CD14-positive monocyte (primary cell): ENCODE measurements around the gene GDF11. TPM values are rescaled to one million over a fixed set of nuclear protein-coding genes. Genes with fewer than 3 reads are reported as not detected.
A peak's percentile ranks its signal among the peaks of the same experiment; 100 is the strongest.

Source experiments
- DNase-seq, 3 donors: peaks; one replicate each; pipeline ENCODE4 v3.0.0-alpha.2; 2011 to 2022
- H2AFZ ChIP-seq: 2 replicates; pipeline ENCODE4 v1.6.0; 2012; ENCODE audit warnings: mild to moderate bottlenecking, low read depth, low read length, inconsistent platforms; ENCODE audit not compliant: insufficient read depth, poor library complexity, severe bottlenecking
- H3K27ac ChIP-seq, 2 donors: 1 replicate in 1 of 2; 2 replicates in 1 of 2; pipeline ENCODE4 v1.5.1; 2012 to 2013; ENCODE audit warnings: low read length in 2 of 2, control low read depth in 1 of 2, inconsistent platforms in 1 of 2, low read depth in 1 of 2, mild to moderate bottlenecking in 1 of 2
- H3K27me3 ChIP-seq, 2 donors: one replicate each; pipeline versions ENCODE4 v1.6.0 to v1.6.1; 2011 to 2013; ENCODE audit warnings: low read length in 2 of 2; ENCODE audit not compliant: control insufficient read depth in 2 of 2, insufficient read depth in 2 of 2
- H3K36me3 ChIP-seq, 2 donors: replicated peaks in 1 of 2; 1 replicate in 1 of 2; 2 replicates in 1 of 2; pipeline versions ENCODE4 v1.5.1 to v1.6.1; 2012 to 2013; ENCODE audit warnings: low read length in 2 of 2, control low read depth in 1 of 2, inconsistent platforms in 1 of 2, mild to moderate bottlenecking in 1 of 2; ENCODE audit not compliant: insufficient read depth in 2 of 2, control insufficient read depth in 1 of 2
- H3K4me1 ChIP-seq, 2 donors: 1 replicate in 1 of 2; 2 replicates in 1 of 2; pipeline versions ENCODE4 v1.5.1 to v1.6.1; 2012 to 2013; ENCODE audit warnings: low read length in 2 of 2, control low read depth in 1 of 2, inconsistent platforms in 1 of 2, mild to moderate bottlenecking in 1 of 2, moderate library complexity in 1 of 2; ENCODE audit not compliant: insufficient read depth in 2 of 2, control insufficient read depth in 1 of 2
- H3K4me2 ChIP-seq: replicated peaks from 2 replicates; pipeline ENCODE3; 2012; ENCODE audit warnings: low read length, moderate library complexity, mild to moderate bottlenecking; ENCODE audit not compliant: poor library complexity, severe bottlenecking; ENCODE audit errors: extremely low read depth
- H3K4me3 ChIP-seq, 3 experiments: fragments of 200-600 bp in 1 of 3; sonication (generic) in 1 of 3; replicated peaks in 1 of 3; 1 replicate in 2 of 3; 2 replicates in 1 of 3; pipeline ENCODE4 v1.5.1; 2011 to 2013; ENCODE audit warnings: low read length in 3 of 3, mild to moderate bottlenecking in 3 of 3, control low read depth in 2 of 3, low read depth in 2 of 3, inconsistent platforms in 1 of 3, moderate library complexity in 1 of 3
- H3K79me2 ChIP-seq: 2 replicates; pipeline ENCODE4 v1.6.0; 2012; ENCODE audit warnings: mild to moderate bottlenecking, control low read depth, inconsistent platforms, low read length, moderate library complexity; ENCODE audit not compliant: insufficient read depth
- H3K9ac ChIP-seq: 2 replicates; pipeline ENCODE4 v1.6.0; 2017; ENCODE audit warnings: low read length, mild to moderate bottlenecking; ENCODE audit not compliant: insufficient read depth, poor library complexity, severe bottlenecking
- H3K9me3 ChIP-seq, 2 donors: replicated peaks in 1 of 2; 1 replicate in 1 of 2; 2 replicates in 1 of 2; pipeline versions ENCODE4 v1.5.1 to v1.6.1; 2012 to 2013; ENCODE audit warnings: low read length in 2 of 2, control low read depth in 1 of 2; ENCODE audit not compliant: control insufficient read depth in 1 of 2, insufficient read depth in 1 of 2
- H4K20me1 ChIP-seq: 2 replicates; pipeline ENCODE4 v1.6.0; 2012; ENCODE audit warnings: mild to moderate bottlenecking, low read length, control low read depth, moderate library complexity; ENCODE audit not compliant: insufficient read depth
- H3K27ac Mint-ChIP-seq, 7 donors: one replicate each; pipeline ENCODE4 v1.8.0; 2020; ENCODE audit warnings: mild to moderate bottlenecking in 7 of 7, mixed read lengths in 7 of 7, moderate library complexity in 6 of 7, inconsistent platforms in 2 of 7
- H3K27me3 Mint-ChIP-seq, 3 donors: one replicate each; pipeline ENCODE4 v1.8.0; 2021 to 2022; ENCODE audit warnings: low read depth in 3 of 3, mild to moderate bottlenecking in 3 of 3, mixed read lengths in 3 of 3, moderate library complexity in 3 of 3, inconsistent platforms in 1 of 3
- H3K36me3 Mint-ChIP-seq, 2 donors: one replicate each; pipeline ENCODE4 v1.8.0; 2020; ENCODE audit warnings: mixed read lengths in 2 of 2, inconsistent platforms in 1 of 2, mild to moderate bottlenecking in 1 of 2
- H3K4me1 Mint-ChIP-seq: one replicate; pipeline ENCODE4 v1.8.0; 2020; ENCODE audit warnings: mild to moderate bottlenecking, mixed read lengths
- H3K4me3 Mint-ChIP-seq, 2 donors: one replicate each; pipeline ENCODE4 v1.8.0; 2020; ENCODE audit warnings: mild to moderate bottlenecking in 2 of 2, mixed read lengths in 2 of 2, moderate library complexity in 1 of 2
- H3K9me3 Mint-ChIP-seq, 7 donors: one replicate each; pipeline ENCODE4 v1.8.0; 2020 to 2022; ENCODE audit warnings: mixed read lengths in 7 of 7, mild to moderate bottlenecking in 6 of 7, moderate library complexity in 6 of 7, inconsistent platforms in 2 of 7
- CTCF ChIP-seq: fragments of 200-600 bp; IDR thresholded peaks from one replicate; pipeline ENCODE4 v1.8.0; 2022; ENCODE audit warnings: antibody characterized with exemption, mild to moderate bottlenecking
- WGBS: methylation state at CpG from one replicate; pipeline ENCODE4 v1.1.5; 2013; ENCODE audit warnings: missing lambda C conversion rate; ENCODE audit not compliant: insufficient coverage; 5-methylcytosine and 5-hydroxymethylcytosine counted together
- intact Hi-C, 2 donors: fragments of 100-400 bp; cut with micrococcal nuclease; formaldehyde crosslinking; loops; one replicate each; pipeline versions ENCODE4 v1.15.0 to v1.15.1; 2023
- polyA plus RNA-seq, 3 donors: library from polyadenylated mRNA; depleted of rRNA in 1 of 3; unstranded in 2 of 3; stranded (reverse) in 1 of 3; fragments of 300-500 nt in 2 of 3; fragments of >200 nt in 1 of 3; fragmentation: Illumina TruSeq in 2 of 3; gene quantifications; 1 replicate in 2 of 3; 2 replicates in 1 of 3; pipeline ENCODE4 v1.2.3, GENCODE V29; 2012 to 2021

The GDF11 gene
- polyA plus RNA-seq, 3 donors = 0.08 to 0.09 (median 0.09) TPM

- Histone ChIP-seq H3K36me3 (peaks cover 25 to 52% of the 10 kb centered on the region in 2 donors), H3K4me2 (no peak overlapping the region), H3K4me3 (no peak overlapping the region), H2AFZ (no peak overlapping the region), H3K9ac (no peak overlapping the region), H3K27ac (no peak overlapping the region), H3K4me1 (peaks cover 26 to 50% of the 10 kb centered on the region in 2 donors), H3K9me3 (no peaks in the 10 kb centered on the region), H3K27me3 (no peaks in the 10 kb centered on the region), H3K79me2 (peaks cover 29% of the 10 kb centered on the region), H4K20me1 (peaks cover 50% of the 10 kb centered on the region)
- Mint-ChIP-seq H3K4me3 (no peak overlapping the region), H3K27me3 (peaks cover 0 to 2% (median 0%) of the 10 kb centered on the region in 3 donors), H3K9me3 (no peaks in the 10 kb centered on the region), H3K4me1 (peaks cover 53% of the 10 kb centered on the region), H3K27ac (peak overlapping the region in 3 of 7 donors; percentile 57 to 92 (median 64)), H3K36me3 (peaks cover 30 to 47% of the 10 kb centered on the region in 2 donors)
- DNase-seq = no peak
- 100% methylated on average over 1 of the region's 4 CpGs for WGBS
- intact Hi-C loops = loop anchor here in 1 of 2 donors (5.0 kb wide), 1 partner anchor 36 kb away; a partner anchor contains a TSS
- TF ChIP-seq CTCF = no peak
These were observed 24.2 kb upstream of the GDF11 start for GRCh38 chr12:55718624-55719275.

GRCh38 chr12:55719371-55719770, 23.6 kb upstream of the GDF11 start:
- Mint-ChIP-seq H3K27me3 (peaks cover 0 to 2% (median 0%) of the 10 kb centered on the region in 3 donors), H3K36me3 (peaks cover 35 to 52% of the 10 kb centered on the region in 2 donors), H3K4me3 (no peak overlapping the region), H3K27ac (peak overlapping the region in 3 of 7 donors; percentile 15 to 54 (median 25)), H3K9me3 (no peaks in the 10 kb centered on the region), H3K4me1 (peaks cover 56% of the 10 kb centered on the region)
- no CpG with 5 or more reads among the region's 7 CpGs for WGBS
- no peak overlapping the region for H3K4me3 ChIP-seq
- no peaks in the 10 kb centered on the region for H3K27me3 ChIP-seq
- peak overlapping the region in 1 of 2 donors; percentile 33 for H3K27ac ChIP-seq
- no peak overlapping the region for H3K9ac ChIP-seq
- H3K9me3 ChIP-seq = no peaks in the 10 kb centered on the region
- peaks cover 34% of the 10 kb centered on the region for H3K79me2 ChIP-seq
- peaks cover 56% of the 10 kb centered on the region for H4K20me1 ChIP-seq
- no peak for DNase-seq
- H3K36me3 ChIP-seq = peaks cover 25 to 58% of the 10 kb centered on the region in 2 donors
- intact Hi-C loops = loop anchor here in 1 of 2 donors (5.0 kb wide), 1 partner anchor 37 kb away; a partner anchor contains a TSS
- TF ChIP-seq CTCF = no peak
- H2AFZ ChIP-seq = no peak overlapping the region
- H3K4me2 ChIP-seq = no peak overlapping the region
- peaks cover 26 to 56% of the 10 kb centered on the region in 2 donors for H3K4me1 ChIP-seq
